KMS-11 (cell line): ENCODE results near the gene GPX2.

Experiments used
- H2AFZ ChIP-seq: fragments of 200-600 bp; sonication (generic); 2 replicates; pipeline ENCODE4 v1.6.1; 2016; ENCODE audit warnings: antibody characterized with exemption, mixed run types, low read depth
- H3K27ac ChIP-seq: fragments of 200-600 bp; sonication (generic); 2 replicates; pipeline ENCODE4 v1.6.1; 2016; ENCODE audit warnings: mild to moderate bottlenecking, mixed run types
- H3K27me3 ChIP-seq: fragments of 200-600 bp; sonication (generic); 2 replicates; pipeline ENCODE4 v1.6.1; 2017; ENCODE audit warnings: mild to moderate bottlenecking, low read depth, mixed run types, moderate library complexity; ENCODE audit not compliant: insufficient read depth
- H3K36me3 ChIP-seq: fragments of 200-600 bp; sonication (generic); 2 replicates; pipeline ENCODE4 v1.6.1; 2017; ENCODE audit warnings: mild to moderate bottlenecking, mixed run types; ENCODE audit not compliant: insufficient read depth
- H3K4me1 ChIP-seq: fragments of 200-600 bp; sonication (generic); 2 replicates; pipeline ENCODE4 v1.6.1; 2016; ENCODE audit warnings: mild to moderate bottlenecking, low read depth, mixed run types; ENCODE audit not compliant: poor library complexity, severe bottlenecking
- H3K4me2 ChIP-seq: fragments of 200-600 bp; sonication (generic); 2 replicates; pipeline ENCODE4 v1.7.0; 2016; ENCODE audit warnings: mild to moderate bottlenecking, mixed run types
- H3K4me3 ChIP-seq: fragments of 200-600 bp; sonication (generic); IDR thresholded peaks from 2 replicates; pipeline ENCODE4 v1.6.1; 2017; ENCODE audit warnings: low read depth, low read length, mixed read lengths; ENCODE audit not compliant: insufficient read depth
- H3K79me2 ChIP-seq: fragments of 200-600 bp; sonication (generic); 2 replicates; pipeline ENCODE4 v1.6.1; 2016; ENCODE audit warnings: low read depth, mixed run types; ENCODE audit not compliant: insufficient read depth
- H3K9ac ChIP-seq: fragments of 200-600 bp; sonication (generic); 2 replicates; pipeline ENCODE4 v1.6.1; 2016; ENCODE audit warnings: mild to moderate bottlenecking, mixed run types
- H4K20me1 ChIP-seq: fragments of 200-600 bp; sonication (generic); 2 replicates; pipeline ENCODE4 v1.6.1; 2016; ENCODE audit warnings: mild to moderate bottlenecking, mixed run types; ENCODE audit not compliant: insufficient read depth
- TF ChIP-seq, protein P1 (sequence below): fragments of 200-600 bp; sonication (generic); conservative IDR thresholded peaks from 2 replicates; pipeline ENCODE4 v1.6.1; 2017; ENCODE audit warnings: low read depth, mild to moderate bottlenecking, antibody characterized with exemption, low read length, moderate library complexity, mixed read lengths

GPX2 gene

DNA sequence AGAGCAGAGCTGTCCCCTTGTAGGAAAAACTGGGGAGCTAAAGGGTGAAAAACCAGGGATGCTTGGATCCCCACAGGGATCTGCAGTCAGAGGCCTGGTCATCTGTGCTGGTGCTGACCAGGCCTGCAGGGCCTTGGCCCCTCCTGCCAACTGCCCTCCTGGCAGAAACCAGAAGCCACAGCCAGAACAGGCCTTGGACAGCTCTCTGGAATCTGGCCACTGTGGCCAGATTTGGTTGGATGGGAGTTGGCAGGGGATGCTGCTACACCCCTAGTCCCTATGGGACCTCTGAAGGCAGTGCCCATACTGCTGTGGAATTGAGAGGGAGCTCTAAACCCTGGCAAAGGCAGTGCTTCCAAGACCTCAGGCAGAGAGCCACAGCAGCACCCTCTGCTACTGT lies 9.2 kb upstream of the GPX2 start:
- no peaks in the 10 kb centered on the region for H3K79me2 ChIP-seq
- H4K20me1 ChIP-seq = no peaks in the 10 kb centered on the region
- no peaks in the 10 kb centered on the region for H3K36me3 ChIP-seq
- no peaks in the 10 kb centered on the region for H3K27me3 ChIP-seq
- H2AFZ ChIP-seq = no peak overlapping the region
- peaks cover 20% of the 10 kb centered on the region for H3K4me1 ChIP-seq
- H3K4me3 ChIP-seq = no peak overlapping the region
- H3K4me2 ChIP-seq = no peak overlapping the region
- TF ChIP-seq, protein P1, sequence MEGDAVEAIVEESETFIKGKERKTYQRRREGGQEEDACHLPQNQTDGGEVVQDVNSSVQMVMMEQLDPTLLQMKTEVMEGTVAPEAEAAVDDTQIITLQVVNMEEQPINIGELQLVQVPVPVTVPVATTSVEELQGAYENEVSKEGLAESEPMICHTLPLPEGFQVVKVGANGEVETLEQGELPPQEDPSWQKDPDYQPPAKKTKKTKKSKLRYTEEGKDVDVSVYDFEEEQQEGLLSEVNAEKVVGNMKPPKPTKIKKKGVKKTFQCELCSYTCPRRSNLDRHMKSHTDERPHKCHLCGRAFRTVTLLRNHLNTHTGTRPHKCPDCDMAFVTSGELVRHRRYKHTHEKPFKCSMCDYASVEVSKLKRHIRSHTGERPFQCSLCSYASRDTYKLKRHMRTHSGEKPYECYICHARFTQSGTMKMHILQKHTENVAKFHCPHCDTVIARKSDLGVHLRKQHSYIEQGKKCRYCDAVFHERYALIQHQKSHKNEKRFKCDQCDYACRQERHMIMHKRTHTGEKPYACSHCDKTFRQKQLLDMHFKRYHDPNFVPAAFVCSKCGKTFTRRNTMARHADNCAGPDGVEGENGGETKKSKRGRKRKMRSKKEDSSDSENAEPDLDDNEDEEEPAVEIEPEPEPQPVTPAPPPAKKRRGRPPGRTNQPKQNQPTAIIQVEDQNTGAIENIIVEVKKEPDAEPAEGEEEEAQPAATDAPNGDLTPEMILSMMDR = no peak
- no peak overlapping the region for H3K9ac ChIP-seq
- H3K27ac ChIP-seq = no peak overlapping the region

DNA sequence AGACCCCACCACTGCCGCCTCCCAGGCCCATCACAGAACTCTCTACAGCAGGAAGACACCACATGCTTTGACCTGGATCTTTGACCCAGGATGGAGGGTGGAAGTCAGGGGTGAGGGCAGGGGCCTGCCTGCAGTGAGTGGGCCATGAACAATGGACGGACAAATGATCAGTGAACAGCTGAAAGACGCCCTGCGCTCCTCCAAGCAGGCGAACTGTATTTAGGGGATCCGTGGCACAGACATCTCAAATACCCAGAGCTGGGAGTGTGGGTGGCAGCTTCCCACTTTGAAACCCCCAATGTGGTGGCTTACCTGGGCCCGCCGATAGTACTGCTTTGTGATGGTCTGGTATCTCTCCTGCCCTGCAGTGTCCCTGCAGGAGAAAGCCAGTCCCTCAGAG lies 8.7 kb upstream of the GPX2 start:
- Histone ChIP-seq H3K27ac (no peak overlapping the region), H3K9ac (no peak overlapping the region), H3K4me3 (no peak overlapping the region), H3K27me3 (no peaks in the 10 kb centered on the region), H3K4me1 (peaks cover 20% of the 10 kb centered on the region), H3K4me2 (no peak overlapping the region), H3K36me3 (no peaks in the 10 kb centered on the region), H3K79me2 (no peaks in the 10 kb centered on the region), H2AFZ (no peak overlapping the region), H4K20me1 (no peaks in the 10 kb centered on the region)
- TF ChIP-seq, protein P1 = no peak

DNA sequence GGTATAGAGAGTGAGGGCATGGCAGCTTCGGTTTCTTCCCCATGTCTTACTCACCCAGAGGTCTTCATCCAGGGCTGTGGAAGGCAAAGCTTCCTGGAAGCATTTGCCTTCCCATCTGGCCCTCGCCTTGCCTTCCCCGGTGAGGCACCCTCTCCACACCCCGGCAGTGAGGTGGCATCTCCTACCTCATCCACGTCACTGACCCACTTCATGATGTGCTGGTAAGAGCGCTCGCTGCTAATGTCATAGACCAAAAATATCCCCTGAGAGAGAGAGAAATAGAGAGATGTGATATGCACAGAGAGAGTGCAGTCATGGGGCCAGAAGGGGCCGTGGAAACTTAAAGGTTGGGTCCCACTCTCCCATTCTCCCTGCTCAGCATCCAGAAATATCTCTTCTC lies 8.3 kb upstream of the GPX2 start:
- no peaks in the 10 kb centered on the region for H3K79me2 ChIP-seq
- no peak overlapping the region for H2AFZ ChIP-seq
- TF ChIP-seq, protein P1 = no peak
- H3K4me2 ChIP-seq = no peak overlapping the region
- H3K27me3 ChIP-seq = no peaks in the 10 kb centered on the region
- no peak overlapping the region for H3K27ac ChIP-seq
- H3K9ac ChIP-seq = no peak overlapping the region
- no peaks in the 10 kb centered on the region for H3K36me3 ChIP-seq
- H3K4me1 ChIP-seq = peaks cover 20% of the 10 kb centered on the region
- H3K4me3 ChIP-seq = no peak overlapping the region
- H4K20me1 ChIP-seq = no peaks in the 10 kb centered on the region

DNA sequence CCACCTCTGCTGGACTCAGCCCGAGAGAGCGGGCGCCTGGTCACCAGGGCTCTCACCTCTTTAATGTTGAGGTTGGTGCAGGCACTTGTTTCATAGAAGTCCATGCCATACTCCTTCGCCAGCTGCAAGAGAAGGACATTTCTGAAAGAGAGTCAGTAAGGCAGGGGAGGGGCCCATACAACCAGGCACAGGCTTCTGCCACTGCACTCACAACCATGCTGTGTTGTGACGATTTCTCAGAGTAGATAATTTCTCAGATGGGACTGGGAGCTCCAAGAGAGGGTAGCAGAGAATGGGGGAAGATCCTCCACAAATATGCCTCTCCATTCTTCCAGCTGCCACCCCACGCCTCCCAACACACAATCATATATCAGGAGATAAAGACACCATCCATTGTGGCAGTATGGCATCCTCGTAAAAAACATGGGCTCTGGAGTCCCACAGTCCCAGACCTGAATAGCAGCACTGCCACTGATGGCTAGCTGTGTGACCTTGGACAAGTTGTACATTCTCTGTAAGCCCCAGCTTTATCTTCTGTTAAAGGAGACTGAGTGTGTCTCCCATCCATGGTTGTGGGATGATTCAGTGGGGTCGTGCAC lies 6.2 kb upstream of the GPX2 start:
- Histone ChIP-seq H3K79me2 (no peaks in the 10 kb centered on the region), H3K27ac (no peak overlapping the region), H3K9ac (no peak overlapping the region), H2AFZ (no peak overlapping the region), H4K20me1 (no peaks in the 10 kb centered on the region), H3K4me3 (no peak overlapping the region), H3K4me2 (no peak overlapping the region), H3K27me3 (no peaks in the 10 kb centered on the region), H3K36me3 (no peaks in the 10 kb centered on the region), H3K4me1 (peaks cover 17% of the 10 kb centered on the region)
- TF ChIP-seq, protein P1 = no peak
